D341Med (cell line): Measurements from ENCODE around the gene CGNL1.

Experiments
- DNase-seq: peaks from one replicate; pipeline ENCODE4 v3.0.0; 2012; ENCODE audit warnings: low spot score

The CGNL1 gene

GRCh38 chr15:57460208-57460816, 84.0 kb downstream of the CGNL1 start:
- no peak for DNase-seq

GRCh38 chr15:57461541-57461940, 85.2 kb downstream of the CGNL1 start:
- no peak for DNase-seq

- no peak for DNase-seq
These were observed 86.1 kb downstream of the CGNL1 start for GRCh38 chr15:57462381-57462780.

- DNase-seq = no peak
These were observed 87.1 kb downstream of the CGNL1 start for GRCh38 chr15:57463360-57463759.

GRCh38 chr15:57464480-57464879, 88.2 kb downstream of the CGNL1 start:
- no peak for DNase-seq

GRCh38 chr15:57468486-57468885, 92.2 kb downstream of the CGNL1 start:
- DNase-seq = no peak

GRCh38 chr15:57470543-57470942, 94.2 kb downstream of the CGNL1 start:
- DNase-seq = no peak

- DNase-seq = no peak
These were observed 96.6 kb downstream of the CGNL1 start for GRCh38 chr15:57472861-57473260.

- DNase-seq = no peak
These were observed 100.2 kb downstream of the CGNL1 start for GRCh38 chr15:57476533-57476975.

GRCh38 chr15:57477736-57478522, 101.6 kb downstream of the CGNL1 start:
- no peak for DNase-seq

- DNase-seq = no peak
These were observed 102.7 kb downstream of the CGNL1 start for GRCh38 chr15:57479005-57479404.

- DNase-seq = no peak
These were observed 104.9 kb downstream of the CGNL1 start for GRCh38 chr15:57481038-57481705.

- DNase-seq = no peak
These were observed 109.6 kb downstream of the CGNL1 start for GRCh38 chr15:57485869-57486268.

- DNase-seq = no peak
These were observed 110.5 kb downstream of the CGNL1 start for GRCh38 chr15:57486833-57487232.

- DNase-seq = no peak
These were observed 112.8 kb downstream of the CGNL1 start for GRCh38 chr15:57489122-57489521.

- no peak for DNase-seq
These were observed 117.0 kb downstream of the CGNL1 start for GRCh38 chr15:57493351-57493750.

- DNase-seq = no peak
These were observed 118.3 kb downstream of the CGNL1 start for GRCh38 chr15:57494581-57494980.

- no peak for DNase-seq
These were observed 118.7 kb downstream of the CGNL1 start for GRCh38 chr15:57495041-57495440.

GRCh38 chr15:57495554-57496165, 119.4 kb downstream of the CGNL1 start:
- DNase-seq = no peak

GRCh38 chr15:57496594-57496945, 120.3 kb downstream of the CGNL1 start:
- no peak for DNase-seq

GRCh38 chr15:57496946-57497869, 120.9 kb downstream of the CGNL1 start:
- DNase-seq = no peak

- no peak for DNase-seq
These were observed 124.0 kb downstream of the CGNL1 start for GRCh38 chr15:57500256-57500655.
